ENCODE measurements around the gene GULP1.

DNA sequence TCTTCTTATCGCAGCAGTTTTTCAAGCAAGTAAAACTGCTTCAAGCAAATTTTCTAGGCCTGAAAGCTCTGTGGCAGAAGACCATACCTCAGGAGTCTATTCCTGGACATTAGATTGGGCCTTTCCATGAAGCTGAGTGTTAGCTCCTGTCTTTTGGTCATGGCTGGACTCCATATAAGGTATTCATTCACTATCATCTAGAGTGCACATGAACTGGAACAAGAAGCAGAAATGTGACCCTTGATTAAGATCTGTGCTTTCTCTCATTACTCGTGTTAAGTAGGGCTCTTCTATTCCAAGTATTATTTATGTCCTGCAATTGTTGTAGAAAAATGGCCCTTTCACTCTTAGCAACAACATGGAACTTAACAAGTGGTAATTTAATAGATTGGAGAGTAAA, 5.9 kb upstream of the GULP1 start:
- TF ChIP-seq, protein P1, sequence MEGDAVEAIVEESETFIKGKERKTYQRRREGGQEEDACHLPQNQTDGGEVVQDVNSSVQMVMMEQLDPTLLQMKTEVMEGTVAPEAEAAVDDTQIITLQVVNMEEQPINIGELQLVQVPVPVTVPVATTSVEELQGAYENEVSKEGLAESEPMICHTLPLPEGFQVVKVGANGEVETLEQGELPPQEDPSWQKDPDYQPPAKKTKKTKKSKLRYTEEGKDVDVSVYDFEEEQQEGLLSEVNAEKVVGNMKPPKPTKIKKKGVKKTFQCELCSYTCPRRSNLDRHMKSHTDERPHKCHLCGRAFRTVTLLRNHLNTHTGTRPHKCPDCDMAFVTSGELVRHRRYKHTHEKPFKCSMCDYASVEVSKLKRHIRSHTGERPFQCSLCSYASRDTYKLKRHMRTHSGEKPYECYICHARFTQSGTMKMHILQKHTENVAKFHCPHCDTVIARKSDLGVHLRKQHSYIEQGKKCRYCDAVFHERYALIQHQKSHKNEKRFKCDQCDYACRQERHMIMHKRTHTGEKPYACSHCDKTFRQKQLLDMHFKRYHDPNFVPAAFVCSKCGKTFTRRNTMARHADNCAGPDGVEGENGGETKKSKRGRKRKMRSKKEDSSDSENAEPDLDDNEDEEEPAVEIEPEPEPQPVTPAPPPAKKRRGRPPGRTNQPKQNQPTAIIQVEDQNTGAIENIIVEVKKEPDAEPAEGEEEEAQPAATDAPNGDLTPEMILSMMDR (IDR thresholded peaks at IDR 0.05): no peak
- no peak for TF ChIP-seq POLR2A (IDR thresholded peaks at IDR 0.05)
